ENCODE results near the gene PAXIP1.

PAXIP1 gene

GRCh38 chr7:154994996-154995395 is 7.9 kb downstream of the PAXIP1 start:
- TF ChIP-seq TAF1 (IDR thresholded peaks at IDR 0.05; ENCODE audit: borderline replicate concordance, low read depth, low read length) = no peak
- TF ChIP-seq POLR2A (IDR thresholded peaks at IDR 0.05; ENCODE audit: low read depth, low read length) = no peak
- TF ChIP-seq POLR2AphosphoS5 (IDR thresholded peaks at IDR 0.05; ENCODE audit: low read depth, low read length) = no peak
- DNase-seq (ENCODE audit: insufficient read length) = no peak
- FAIRE-seq = no peak

GRCh38 chr7:154990964-154991540 is 11.9 kb downstream of the PAXIP1 start:
- DNase-seq (ENCODE audit: insufficient read length) = no peak
- FAIRE-seq = no peak
- no peak for TF ChIP-seq POLR2AphosphoS5 (IDR thresholded peaks at IDR 0.05; ENCODE audit: low read depth, low read length)
- TF ChIP-seq POLR2A (IDR thresholded peaks at IDR 0.05; ENCODE audit: low read depth, low read length) = no peak
- no peak for TF ChIP-seq TAF1 (IDR thresholded peaks at IDR 0.05; ENCODE audit: borderline replicate concordance, low read depth, low read length)

DNA sequence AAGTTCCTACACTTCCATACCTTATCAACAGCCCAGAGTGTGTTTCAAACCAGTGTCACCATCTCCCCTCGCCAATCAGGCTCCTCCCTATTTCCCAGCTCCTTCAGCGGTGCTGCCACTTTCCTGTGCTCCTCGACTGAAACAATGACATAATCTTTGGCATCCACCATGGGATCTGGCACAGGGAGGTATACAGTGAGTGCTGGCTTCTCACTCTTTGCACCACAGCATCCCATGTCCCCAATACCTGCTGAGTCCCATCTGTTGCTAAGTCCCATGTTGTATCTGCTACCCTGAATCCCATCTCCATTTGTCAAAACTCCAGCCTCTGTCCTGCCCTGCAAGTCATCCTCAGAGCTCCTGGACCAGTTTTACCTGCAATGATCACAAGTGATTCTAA is 15.4 kb downstream of the PAXIP1 start:
- TF ChIP-seq POLR2AphosphoS5 (IDR thresholded peaks at IDR 0.05; ENCODE audit: low read depth, low read length) (no peak), TAF1 (IDR thresholded peaks at IDR 0.05; ENCODE audit: borderline replicate concordance, low read depth, low read length) (no peak), POLR2A (IDR thresholded peaks at IDR 0.05; ENCODE audit: low read depth, low read length) (no peak)
- DNase-seq (ENCODE audit: insufficient read length) (no peak), FAIRE-seq (no peak)

DNA sequence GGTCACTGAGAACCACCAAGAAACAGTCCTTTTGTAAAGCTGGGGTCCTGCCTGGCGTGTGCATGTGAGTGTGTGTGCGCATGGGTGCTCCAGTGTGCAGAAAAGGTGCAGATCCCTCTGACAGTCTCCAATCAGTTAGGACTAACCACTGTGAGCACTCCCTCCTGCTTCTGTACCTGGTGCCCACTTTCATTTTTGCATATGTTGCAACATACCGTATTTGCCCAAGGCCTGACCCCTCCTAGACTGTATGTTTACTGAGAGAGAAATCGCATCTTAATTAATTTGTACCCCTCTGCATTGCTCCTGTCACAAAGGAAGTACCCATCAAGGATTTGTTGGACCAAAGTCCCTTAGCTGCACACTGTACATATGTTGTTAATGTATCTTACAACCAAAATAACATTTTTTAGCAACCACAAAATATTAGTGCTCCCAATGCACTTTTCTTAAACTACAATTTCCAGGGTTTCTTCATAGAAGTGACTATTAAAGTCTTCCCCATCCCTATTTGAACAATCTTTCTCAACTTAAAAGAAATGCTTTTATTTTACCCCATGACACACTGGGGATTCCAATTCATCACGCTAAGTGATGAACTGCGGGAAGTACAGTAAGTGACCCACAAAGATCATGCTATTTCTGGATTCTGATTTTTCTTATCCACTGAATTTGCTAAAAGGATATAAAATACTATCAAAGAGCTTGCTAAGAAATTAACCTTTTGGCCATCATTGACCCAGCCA is 16.6 kb downstream of the PAXIP1 start:
- no peak for FAIRE-seq
- no peak for TF ChIP-seq POLR2A (IDR thresholded peaks at IDR 0.05; ENCODE audit: low read depth, low read length)
- TF ChIP-seq TAF1 (IDR thresholded peaks at IDR 0.05; ENCODE audit: borderline replicate concordance, low read depth, low read length) = no peak
- TF ChIP-seq POLR2AphosphoS5 (IDR thresholded peaks at IDR 0.05; ENCODE audit: low read depth, low read length) = no peak
- DNase-seq (ENCODE audit: insufficient read length) = no peak

- TF ChIP-seq TAF1 (IDR thresholded peaks at IDR 0.05; ENCODE audit: borderline replicate concordance, low read depth, low read length) (no peak), POLR2A (IDR thresholded peaks at IDR 0.05; ENCODE audit: low read depth, low read length) (no peak)
- DNase-seq (ENCODE audit: insufficient read length) = no peak
- FAIRE-seq = no peak
These were observed 17.7 kb downstream of the PAXIP1 start for GRCh38 chr7:154985230-154985629.

DNA sequence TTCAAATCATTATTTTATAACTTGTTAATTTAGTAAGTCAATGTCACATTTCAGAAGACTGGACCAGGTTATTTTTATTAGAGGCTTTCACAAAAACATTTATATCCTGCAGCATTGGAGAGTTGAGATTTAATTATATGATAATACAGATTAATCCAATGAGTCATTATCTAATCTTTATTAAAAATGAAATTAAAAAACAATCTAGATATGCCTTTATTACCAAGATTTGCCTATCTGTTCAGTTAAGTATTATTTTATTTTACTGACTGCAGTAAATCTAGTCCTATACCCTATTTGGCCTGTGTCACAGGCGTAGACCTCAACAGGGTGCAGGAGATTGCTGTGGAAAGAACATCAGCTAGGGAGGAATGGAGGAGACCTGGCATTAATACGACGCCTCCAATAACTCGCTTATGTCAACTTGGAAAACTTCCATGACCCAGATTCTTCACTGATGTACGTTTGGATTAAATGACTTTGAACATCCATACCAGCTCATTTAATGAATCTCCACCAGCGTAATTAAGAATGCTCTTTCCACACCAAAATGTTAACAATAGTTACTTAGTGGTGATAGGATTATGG is 18.2 kb downstream of the PAXIP1 start:
- TF ChIP-seq TAF1 (IDR thresholded peaks at IDR 0.05; ENCODE audit: borderline replicate concordance, low read depth, low read length) = no peak
- TF ChIP-seq POLR2AphosphoS5 (IDR thresholded peaks at IDR 0.05; ENCODE audit: low read depth, low read length) = no peak
- TF ChIP-seq POLR2A (IDR thresholded peaks at IDR 0.05; ENCODE audit: low read depth, low read length) = no peak

DNA sequence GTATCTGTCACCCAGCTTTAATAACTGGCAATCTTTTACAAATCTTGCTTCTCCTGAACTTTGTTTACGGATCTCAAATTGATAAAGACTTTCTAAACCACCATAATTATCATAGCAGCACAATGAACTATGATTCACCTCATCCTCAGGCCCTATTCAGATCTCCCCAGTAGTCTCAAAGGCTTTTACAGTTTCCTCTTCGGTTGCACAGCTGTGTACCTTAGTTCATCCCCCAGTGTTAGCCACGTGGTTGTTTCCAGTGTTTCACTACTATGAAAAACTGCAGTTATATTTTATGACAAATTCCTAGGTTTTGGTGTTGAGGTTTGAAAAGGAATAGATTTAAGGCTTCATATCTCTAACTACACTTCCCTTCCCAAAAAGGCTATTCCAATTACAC is 24.9 kb downstream of the PAXIP1 start:
- no peak for TF ChIP-seq POLR2A (IDR thresholded peaks at IDR 0.05; ENCODE audit: low read depth, low read length)
- TF ChIP-seq POLR2AphosphoS5 (IDR thresholded peaks at IDR 0.05; ENCODE audit: low read depth, low read length) = no peak
- no peak for TF ChIP-seq TAF1 (IDR thresholded peaks at IDR 0.05; ENCODE audit: borderline replicate concordance, low read depth, low read length)
- FAIRE-seq (no peak), DNase-seq (ENCODE audit: insufficient read length) (no peak)

More for the DNA sequence above, 18.2 kb downstream of the PAXIP1 start:
- FAIRE-seq (no peak), DNase-seq (ENCODE audit: insufficient read length) (no peak)

DNA sequence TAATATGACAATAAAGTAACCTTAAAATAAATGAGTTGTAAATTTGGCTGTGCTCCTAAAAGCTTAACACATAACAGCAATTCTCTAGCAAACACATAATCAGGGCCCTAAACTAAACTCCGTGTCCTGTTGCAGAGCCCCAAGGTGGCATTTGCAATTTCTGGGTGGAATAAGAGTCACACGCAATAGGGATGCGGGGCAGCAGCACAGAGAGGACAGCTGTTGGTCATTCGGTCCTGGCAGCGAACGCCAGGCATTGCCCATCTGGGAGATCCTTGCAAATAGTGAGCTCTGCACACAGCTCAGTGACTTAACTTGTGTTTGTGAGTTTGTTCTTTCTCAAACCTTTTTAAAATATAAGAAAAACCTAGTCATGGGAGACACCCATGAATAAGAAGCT is 25.7 kb downstream of the PAXIP1 start:
- no peak for DNase-seq (ENCODE audit: insufficient read length)
- TF ChIP-seq TAF1 (IDR thresholded peaks at IDR 0.05; ENCODE audit: borderline replicate concordance, low read depth, low read length) (no peak), POLR2A (IDR thresholded peaks at IDR 0.05; ENCODE audit: low read depth, low read length) (no peak), POLR2AphosphoS5 (IDR thresholded peaks at IDR 0.05; ENCODE audit: low read depth, low read length) (no peak)
- FAIRE-seq = no peak

DNA sequence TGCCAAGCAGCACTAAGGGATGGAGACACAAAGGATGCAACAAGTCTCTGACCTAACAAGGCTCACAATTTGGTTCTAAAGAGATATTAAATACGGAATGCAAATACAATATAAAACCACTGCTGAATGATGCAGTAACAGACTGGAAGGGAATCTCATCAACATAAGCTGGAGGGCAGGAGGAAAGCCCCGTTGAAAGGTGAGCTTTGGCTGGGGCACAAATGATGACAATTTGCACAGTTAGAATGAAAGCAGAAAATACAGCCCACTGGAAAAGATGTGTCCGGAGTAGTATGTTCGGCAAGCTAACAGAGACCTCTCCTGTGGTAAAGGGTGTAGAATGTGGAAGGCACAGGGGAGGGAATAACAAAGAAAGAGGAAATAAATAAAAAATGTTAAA is 26.1 kb downstream of the PAXIP1 start:
- FAIRE-seq (no peak), DNase-seq (ENCODE audit: insufficient read length) (no peak)
- TF ChIP-seq POLR2AphosphoS5 (IDR thresholded peaks at IDR 0.05; ENCODE audit: low read depth, low read length) = no peak

DNA sequence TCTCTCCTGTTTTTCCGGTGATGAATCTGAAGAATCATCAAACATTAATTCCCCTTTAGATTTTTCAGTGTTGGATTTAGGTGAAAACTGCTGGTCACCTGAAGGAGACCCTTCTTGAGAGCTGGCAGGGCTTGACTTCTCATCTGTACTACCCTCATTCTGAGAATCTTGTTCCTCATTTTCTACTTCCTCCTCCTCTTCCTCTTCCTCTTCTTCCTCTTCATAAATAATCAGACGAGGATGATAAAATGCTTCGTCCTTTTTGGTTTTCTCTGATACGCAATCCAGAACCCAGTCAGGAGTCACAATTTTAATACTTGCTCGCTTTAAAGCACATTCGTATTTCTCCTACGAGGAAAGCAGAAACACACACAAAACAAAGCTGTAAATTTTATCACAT is 26.9 kb downstream of the PAXIP1 start:
- no peak for DNase-seq (ENCODE audit: insufficient read length)
- FAIRE-seq = no peak

DNA sequence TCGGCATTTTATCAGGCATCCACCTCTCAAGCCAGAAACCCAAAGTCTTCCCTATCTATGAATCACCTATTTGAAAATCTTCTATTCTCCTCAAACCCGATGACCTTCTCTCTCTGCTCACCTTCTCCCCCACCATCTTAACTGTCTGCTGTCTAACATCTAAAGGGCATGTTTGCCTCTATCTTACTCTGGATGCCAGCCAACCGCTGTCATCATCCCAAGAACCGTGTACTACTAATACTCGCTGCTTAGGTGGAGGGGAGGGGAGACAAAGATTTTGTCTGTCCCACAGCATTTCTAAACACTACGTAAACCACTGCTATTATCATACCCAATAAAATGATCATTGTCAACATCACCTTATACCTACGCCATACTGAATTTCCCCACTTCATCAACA is 29.5 kb downstream of the PAXIP1 start:
- FAIRE-seq (no peak), DNase-seq (ENCODE audit: insufficient read length) (no peak)
- TF ChIP-seq POLR2A (IDR thresholded peaks at IDR 0.05; ENCODE audit: low read depth, low read length) (no peak), TAF1 (IDR thresholded peaks at IDR 0.05; ENCODE audit: borderline replicate concordance, low read depth, low read length) (no peak), POLR2AphosphoS5 (IDR thresholded peaks at IDR 0.05; ENCODE audit: low read depth, low read length) (no peak)

More for the DNA sequence above, 26.9 kb downstream of the PAXIP1 start:
- no peak for TF ChIP-seq POLR2A (IDR thresholded peaks at IDR 0.05; ENCODE audit: low read depth, low read length)
- TF ChIP-seq TAF1 (IDR thresholded peaks at IDR 0.05; ENCODE audit: borderline replicate concordance, low read depth, low read length) = no peak
- TF ChIP-seq POLR2AphosphoS5 (IDR thresholded peaks at IDR 0.05; ENCODE audit: low read depth, low read length) = no peak
